GM23248 (cell line): ENCODE results near the gene GALNT2.

Experiments used
- EZH2 ChIP-seq: fragments of 200-600 bp; sonication (generic); IDR thresholded peaks from 2 replicates; pipeline ENCODE4 v1.6.1; 2018; ENCODE audit warnings: antibody characterized with exemption, mild to moderate bottlenecking; ENCODE audit not compliant: insufficient read depth, poor library complexity, severe bottlenecking
- EZH2phosphoT487 ChIP-seq: fragments of 200-600 bp; sonication (generic); IDR thresholded peaks from 2 replicates; pipeline ENCODE4 v1.6.1; 2018; ENCODE audit warnings: antibody characterized with exemption, moderate library complexity, mild to moderate bottlenecking, low read depth; ENCODE audit not compliant: insufficient read depth

GRCh38 chr1:230176326-230176725, 109.3 kb downstream of the GALNT2 start:
- TF ChIP-seq EZH2 = no peak
- no peak for TF ChIP-seq EZH2phosphoT487
